RWPE2 (cell line): Measurements from ENCODE around the gene RASAL1.

ENCODE experiments used
- ATAC-seq: fragments of 200-7000 bp; cut with Tn5 transposase; 3 replicates; pipeline ENCODE4 v1.9.1; 2021; ENCODE audit warnings: low read depth
- DNase-seq: peaks from one replicate; pipeline ENCODE4 v3.0.0-alpha.2; 2020; ENCODE audit warnings: low spot score
- H3K27ac ChIP-seq: fragments of 450-650 bp; 2 replicates; pipeline ENCODE4 v1.5.1; 2017; ENCODE audit warnings: mild to moderate bottlenecking; ENCODE audit not compliant: poor library complexity, severe bottlenecking
- H3K27me3 ChIP-seq: fragments of 250-450 bp; sonication (Bioruptor Pico); 2 replicates; pipeline ENCODE4 v1.5.1; 2021; ENCODE audit warnings: mild to moderate bottlenecking, moderate library complexity; ENCODE audit not compliant: insufficient read depth, poor library complexity, severe bottlenecking
- H3K36me3 ChIP-seq: fragments of 250-450 bp; sonication (Bioruptor Pico); 2 replicates; pipeline ENCODE4 v1.5.1; 2020; ENCODE audit warnings: low read depth, mild to moderate bottlenecking, moderate library complexity
- H3K4me1 ChIP-seq: fragments of 250-450 bp; sonication (Bioruptor Pico); 2 replicates; pipeline ENCODE4 v1.5.1; 2021; ENCODE audit warnings: mild to moderate bottlenecking, moderate library complexity; ENCODE audit not compliant: insufficient read depth, poor library complexity, severe bottlenecking
- H3K4me3 ChIP-seq: fragments of 250-450 bp; sonication (Bioruptor Pico); 2 replicates; pipeline ENCODE4 v1.5.1; 2021; ENCODE audit warnings: mild to moderate bottlenecking, moderate library complexity; ENCODE audit not compliant: severe bottlenecking
- H3K9me3 ChIP-seq: fragments of 250-450 bp; sonication (Bioruptor Pico); 2 replicates; pipeline ENCODE4 v1.5.1; 2021; ENCODE audit warnings: mild to moderate bottlenecking, moderate library complexity; ENCODE audit not compliant: severe bottlenecking
- CTCF ChIP-seq: fragments of 450-650 bp; IDR thresholded peaks from one replicate; pipeline ENCODE4 v1.5.1; 2017; ENCODE audit warnings: mild to moderate bottlenecking, moderate library complexity; ENCODE audit not compliant: poor library complexity, severe bottlenecking

The RASAL1 gene

GRCh38 chr12:113077859-113078255, 57.7 kb downstream of the RASAL1 start:
- ATAC-seq, result no peak
- DNase-seq, result no peak
- TF ChIP-seq CTCF, result no peak
- no peaks in the 10 kb centered on the region for H3K4me1 ChIP-seq
- H3K27ac ChIP-seq, result no peak overlapping the region
- H3K27me3 ChIP-seq, result peaks cover 21% of the 10 kb centered on the region
- no peaks in the 10 kb centered on the region for H3K9me3 ChIP-seq
- no peak overlapping the region for H3K4me3 ChIP-seq
- no peaks in the 10 kb centered on the region for H3K36me3 ChIP-seq

- ATAC-seq (no peak), DNase-seq (no peak)
- H3K4me1 ChIP-seq, result no peaks in the 10 kb centered on the region
- no peaks in the 10 kb centered on the region for H3K36me3 ChIP-seq
- peaks cover 21% of the 10 kb centered on the region for H3K27me3 ChIP-seq
- H3K9me3 ChIP-seq, result no peaks in the 10 kb centered on the region
- no peak for TF ChIP-seq CTCF
- H3K27ac ChIP-seq, result no peak overlapping the region
- no peak overlapping the region for H3K4me3 ChIP-seq
These were observed 58.3 kb downstream of the RASAL1 start for GRCh38 chr12:113077057-113077858.

- Histone ChIP-seq H3K27ac (no peak overlapping the region), H3K27me3 (peaks cover 21% of the 10 kb centered on the region), H3K4me3 (no peak overlapping the region), H3K36me3 (no peaks in the 10 kb centered on the region), H3K9me3 (no peaks in the 10 kb centered on the region), H3K4me1 (no peaks in the 10 kb centered on the region)
- DNase-seq, result no peak
- no peak for ATAC-seq
- no peak for TF ChIP-seq CTCF
These were observed 60.4 kb downstream of the RASAL1 start for GRCh38 chr12:113075137-113075683.

GRCh38 chr12:113073586-113073985, 62.0 kb downstream of the RASAL1 start:
- Histone ChIP-seq H3K27me3 (peaks cover 18% of the 10 kb centered on the region), H3K4me1 (no peaks in the 10 kb centered on the region)
- ATAC-seq, result no peak

More at GRCh38 chr12:113073586-113073985, 62.0 kb downstream of the RASAL1 start:
- H3K4me3 ChIP-seq, result no peak overlapping the region
- no peak for DNase-seq
- no peak for TF ChIP-seq CTCF
- no peak overlapping the region for H3K27ac ChIP-seq
- no peaks in the 10 kb centered on the region for H3K36me3 ChIP-seq
- no peaks in the 10 kb centered on the region for H3K9me3 ChIP-seq
